Naive thymus-derived CD4-positive, alpha-beta T cell (primary cell): ENCODE results near the gene PI4K2A. TPM values are rescaled to one million over a fixed set of nuclear protein-coding genes. Genes with fewer than 3 reads are reported as not detected.
A peak's percentile ranks its signal among the peaks of the same experiment; 100 is the strongest.

Experiments used
- ATAC-seq: fragments of 150-1000 bp; cut with Tn5 transposase; 2 replicates; pipeline ENCODE4 v1.10.0; 2021; ENCODE audit warnings: mild to moderate bottlenecking, moderate library complexity
- CTCF ChIA-PET: fragments of 350-600 bp; sonication (Branson Sonifier 250); formaldehyde crosslinking; loops from one replicate; lab custom pipeline; 2021; ENCODE audit warnings: antibody characterized with exemption; lab: Charles Lee
- POLR2A ChIA-PET: fragments of 350-600 bp; sonication (Branson Sonifier 250); formaldehyde crosslinking; loops from one replicate; lab custom pipeline; 2021; ENCODE audit warnings: antibody characterized with exemption, inconsistent platforms; lab: Charles Lee
- DNase-seq, 9 donors: peaks; one replicate each; pipeline versions ENCODE4 v3.0.0 to v3.0.0-alpha.2; 2020 to 2022; ENCODE audit warnings: mixed read lengths in 1 of 9
- H3K27ac ChIP-seq: one replicate; pipeline ENCODE4 v1.7.0; 2013; ENCODE audit warnings: mild to moderate bottlenecking, low read depth, low read length, moderate library complexity
- H3K27me3 ChIP-seq, 2 donors: one replicate each; pipeline ENCODE4 v1.7.0; 2013; ENCODE audit warnings: low read length in 2 of 2, mild to moderate bottlenecking in 2 of 2, moderate library complexity in 2 of 2; ENCODE audit not compliant: control insufficient read depth in 2 of 2, insufficient read depth in 2 of 2
- H3K36me3 ChIP-seq, 3 experiments: 1 replicate in 2 of 3; 2 replicates in 1 of 3; pipeline ENCODE4 v1.7.0; 2013; ENCODE audit warnings: low read length in 3 of 3, mild to moderate bottlenecking in 3 of 3, moderate library complexity in 1 of 3; ENCODE audit not compliant: insufficient read depth in 3 of 3, control insufficient read depth in 2 of 3
- H3K4me1 ChIP-seq, 2 donors: one replicate each; pipeline ENCODE4 v1.7.0; 2013; ENCODE audit warnings: low read length in 2 of 2, mild to moderate bottlenecking in 2 of 2, moderate library complexity in 1 of 2; ENCODE audit not compliant: control insufficient read depth in 2 of 2, insufficient read depth in 2 of 2
- H3K4me3 ChIP-seq: 2 replicates; pipeline ENCODE4 v1.7.0; 2013; ENCODE audit warnings: mild to moderate bottlenecking, low read length
- H3K9me3 ChIP-seq, 3 experiments: 1 replicate in 2 of 3; 2 replicates in 1 of 3; pipeline ENCODE4 v1.7.0; 2013; ENCODE audit warnings: low read length in 3 of 3; ENCODE audit not compliant: control insufficient read depth in 2 of 3
- H3K27ac Mint-ChIP-seq, 9 donors: one replicate each; pipeline ENCODE4 v1.8.0; 2020 to 2022; ENCODE audit warnings: mixed read lengths in 9 of 9, mild to moderate bottlenecking in 8 of 9, moderate library complexity in 5 of 9, inconsistent platforms in 2 of 9
- H3K27me3 Mint-ChIP-seq, 5 donors: one replicate each; pipeline ENCODE4 v1.8.0; 2021 to 2022; ENCODE audit warnings: mixed read lengths in 5 of 5, mild to moderate bottlenecking in 1 of 5
- H3K36me3 Mint-ChIP-seq, 5 donors: one replicate each; pipeline ENCODE4 v1.8.0; 2020 to 2022; ENCODE audit warnings: mixed read lengths in 5 of 5, mild to moderate bottlenecking in 3 of 5, inconsistent platforms in 1 of 5
- H3K4me1 Mint-ChIP-seq, 7 donors: one replicate each; pipeline ENCODE4 v1.8.0; 2020 to 2022; ENCODE audit warnings: mixed read lengths in 7 of 7, mild to moderate bottlenecking in 3 of 7, inconsistent platforms in 1 of 7
- H3K4me3 Mint-ChIP-seq, 10 donors: one replicate each; pipeline ENCODE4 v1.8.0; 2020 to 2022; ENCODE audit warnings: mild to moderate bottlenecking in 10 of 10, mixed read lengths in 10 of 10, moderate library complexity in 6 of 10, inconsistent platforms in 2 of 10
- H3K9me3 Mint-ChIP-seq, 11 donors: one replicate each; pipeline ENCODE4 v1.8.0; 2020 to 2022; ENCODE audit warnings: mixed read lengths in 11 of 11, mild to moderate bottlenecking in 4 of 11, inconsistent platforms in 1 of 11, moderate library complexity in 1 of 11
- intact Hi-C, 2 donors: fragments of 100-400 bp; cut with micrococcal nuclease; formaldehyde crosslinking; loops; one replicate each; pipeline ENCODE4 v1.15.1; 2023
- polyA plus RNA-seq, 2 donors: library from polyadenylated mRNA; unstranded; fragments of 300-500 nt; fragmentation: Illumina TruSeq; gene quantifications; one replicate each; pipeline ENCODE4 v1.2.3, GENCODE V29; 2021
- total RNA-seq, 6 experiments: library from RNA in 5 of 6; stranded (reverse) in 5 of 6; gene quantifications; 1 replicate in 5 of 6; 2 replicates in 1 of 6; pipeline ENCODE4 v1.2.3 and lab custom pipeline; 2021 to 2026

PI4K2A gene
- total and polyA plus RNA-seq, 7 experiments from 2014 or later = 5.5 to 33.8 (median 10.1) TPM

DNA sequence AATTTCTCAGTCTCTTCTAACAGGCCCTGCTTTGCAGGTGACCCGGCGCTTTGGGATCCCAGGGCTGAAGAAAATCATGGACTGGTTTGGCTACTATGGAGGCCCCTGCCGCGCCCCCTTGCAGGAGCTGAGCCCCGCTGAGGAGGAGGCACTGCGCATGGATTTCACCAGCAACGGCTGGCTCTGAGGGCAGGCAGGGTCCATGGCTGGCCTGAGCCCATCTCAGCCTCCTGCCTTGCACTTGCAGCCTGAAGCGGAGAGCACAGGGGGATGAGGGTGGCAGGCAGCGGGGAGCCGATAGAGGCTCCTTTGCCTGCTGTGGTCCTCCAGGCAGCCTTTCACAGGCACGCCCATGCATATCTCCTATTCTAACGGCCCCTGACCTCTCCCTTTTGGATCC lies 29.0 kb upstream of the PI4K2A start:
- Histone ChIP-seq H3K4me1 (no peaks in the 10 kb centered on the region), H3K27me3 (no peaks in the 10 kb centered on the region), H3K4me3 (no peak overlapping the region), H3K36me3 (no peaks in the 10 kb centered on the region), H3K9me3 (no peaks in the 10 kb centered on the region), H3K27ac (no peak overlapping the region)
- peaks cover 0 to 3% (median 2%) of the 10 kb centered on the region in 5 donors for H3K27me3 Mint-ChIP-seq
- H3K9me3 Mint-ChIP-seq = no peaks in the 10 kb centered on the region
- H3K27ac Mint-ChIP-seq = no peak overlapping the region
- intact Hi-C loops = loop anchor here in 1 of 2 donors (5.0 kb wide), 1 partner anchor 39 kb away; the partner anchor contains the start of gene ANKRD2
- no peak overlapping the region for H3K4me3 Mint-ChIP-seq
- CTCF ChIA-PET = no interaction called here
- peaks cover 0 to 1% (median 0%) of the 10 kb centered on the region in 7 donors for H3K4me1 Mint-ChIP-seq
- ATAC-seq (no peak), DNase-seq (no peak)
- POLR2A ChIA-PET = no interaction called here
- peaks cover 0 to 4% (median 0%) of the 10 kb centered on the region in 5 donors for H3K36me3 Mint-ChIP-seq

- peaks cover 0 to 7% (median 0%) of the 10 kb centered on the region in 5 donors for H3K36me3 Mint-ChIP-seq
- CTCF ChIA-PET = no interaction called here
- DNase-seq = no peak
- Histone ChIP-seq H3K9me3 (no peaks in the 10 kb centered on the region), H3K27ac (no peak overlapping the region), H3K36me3 (no peaks in the 10 kb centered on the region), H3K4me3 (no peak overlapping the region), H3K27me3 (no peaks in the 10 kb centered on the region), H3K4me1 (no peaks in the 10 kb centered on the region)
- peak; percentile 47 for ATAC-seq
- no peak overlapping the region for H3K27ac Mint-ChIP-seq
- H3K9me3 Mint-ChIP-seq = no peaks in the 10 kb centered on the region
- POLR2A ChIA-PET = no interaction called here
- intact Hi-C loops = loop anchor here in 1 of 2 donors (5.0 kb wide), 1 partner anchor 40 kb away; the partner anchor contains the start of gene ANKRD2
- no peaks in the 10 kb centered on the region for H3K27me3 Mint-ChIP-seq
- no peak overlapping the region for H3K4me3 Mint-ChIP-seq
- H3K4me1 Mint-ChIP-seq = peaks cover 0 to 1% (median 0%) of the 10 kb centered on the region in 7 donors
Measured at GRCh38 chr10:97612386-97612785, 28.1 kb upstream of the PI4K2A start.

GRCh38 chr10:97618285-97618684 lies 22.2 kb upstream of the PI4K2A start:
- H3K27ac Mint-ChIP-seq = no peak overlapping the region
- H3K27ac ChIP-seq = no peak overlapping the region
- H3K36me3 Mint-ChIP-seq = peaks cover 0 to 7% (median 0%) of the 10 kb centered on the region in 5 donors
- no peaks in the 10 kb centered on the region for H3K9me3 Mint-ChIP-seq
- no peaks in the 10 kb centered on the region for H3K4me1 ChIP-seq
- ChIA-PET CTCF (no interaction called here), POLR2A (no interaction called here)
- ATAC-seq = no peak
- no peak overlapping the region for H3K4me3 ChIP-seq
- H3K36me3 ChIP-seq = no peaks in the 10 kb centered on the region
- H3K4me3 Mint-ChIP-seq = no peak overlapping the region
- no peak for DNase-seq
- no peaks in the 10 kb centered on the region for H3K4me1 Mint-ChIP-seq
- H3K27me3 ChIP-seq = no peaks in the 10 kb centered on the region
- intact Hi-C loops = no loop called here
- no peaks in the 10 kb centered on the region for H3K27me3 Mint-ChIP-seq
- no peaks in the 10 kb centered on the region for H3K9me3 ChIP-seq

- ChIA-PET CTCF (no interaction called here), POLR2A (no interaction called here)
- no peak overlapping the region for H3K27ac Mint-ChIP-seq
- no peaks in the 10 kb centered on the region for H3K4me1 Mint-ChIP-seq
- Histone ChIP-seq H3K36me3 (no peaks in the 10 kb centered on the region), H3K9me3 (no peaks in the 10 kb centered on the region), H3K4me3 (no peak overlapping the region), H3K4me1 (no peaks in the 10 kb centered on the region), H3K27me3 (no peaks in the 10 kb centered on the region), H3K27ac (no peak overlapping the region)
- intact Hi-C loops = no loop called here
- no peak overlapping the region for H3K4me3 Mint-ChIP-seq
- DNase-seq (no peak), ATAC-seq (no peak)
- H3K9me3 Mint-ChIP-seq = no peaks in the 10 kb centered on the region
- H3K27me3 Mint-ChIP-seq = no peaks in the 10 kb centered on the region
- peaks cover 0 to 7% (median 0%) of the 10 kb centered on the region in 5 donors for H3K36me3 Mint-ChIP-seq
Measured at GRCh38 chr10:97618733-97619132, 21.7 kb upstream of the PI4K2A start.

GRCh38 chr10:97623277-97623676 lies 17.2 kb upstream of the PI4K2A start:
- Histone ChIP-seq H3K4me3 (no peak overlapping the region), H3K4me1 (no peaks in the 10 kb centered on the region), H3K9me3 (no peaks in the 10 kb centered on the region), H3K36me3 (no peaks in the 10 kb centered on the region), H3K27me3 (no peaks in the 10 kb centered on the region), H3K27ac (no peak overlapping the region)
- ChIA-PET CTCF (no interaction called here), POLR2A (interaction anchor here (1.3 kb wide), 1 partner anchor 148 kb away, joined by 3 read pairs; no protein-coding TSS in a partner anchor)
- intact Hi-C loops = no loop called here
- no peak overlapping the region for H3K4me3 Mint-ChIP-seq
- no peaks in the 10 kb centered on the region for H3K36me3 Mint-ChIP-seq
- H3K27ac Mint-ChIP-seq = no peak overlapping the region
- no peak for DNase-seq
- H3K27me3 Mint-ChIP-seq = no peaks in the 10 kb centered on the region
- H3K9me3 Mint-ChIP-seq = no peaks in the 10 kb centered on the region
- no peaks in the 10 kb centered on the region for H3K4me1 Mint-ChIP-seq
- no peak for ATAC-seq

DNA sequence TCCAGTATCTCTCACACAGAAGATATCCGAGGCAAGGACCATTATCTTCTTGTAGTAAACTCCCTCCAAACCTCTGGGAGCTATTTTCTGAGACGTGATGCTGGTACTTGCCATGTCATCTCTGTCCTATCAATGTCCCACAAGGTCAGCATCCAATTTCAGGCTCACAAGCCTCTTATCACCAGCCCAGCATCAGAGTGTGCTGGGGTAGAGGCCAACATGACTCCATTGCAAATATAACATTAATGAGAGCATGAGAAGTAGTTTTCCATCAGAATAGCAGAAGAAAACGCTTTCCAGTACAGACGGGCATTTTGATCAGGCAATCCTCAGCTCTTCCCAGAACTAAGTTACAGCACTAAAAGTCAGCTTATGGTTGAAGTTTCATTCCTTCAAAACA lies 12.7 kb upstream of the PI4K2A start:
- DNase-seq (no peak), ATAC-seq (no peak)
- H3K27me3 Mint-ChIP-seq = no peaks in the 10 kb centered on the region
- no peaks in the 10 kb centered on the region for H3K9me3 Mint-ChIP-seq
- H3K36me3 Mint-ChIP-seq = no peaks in the 10 kb centered on the region
- Histone ChIP-seq H3K4me3 (no peak overlapping the region), H3K4me1 (peaks cover 0 to 3% of the 10 kb centered on the region in 2 donors), H3K27ac (no peak overlapping the region), H3K9me3 (no peaks in the 10 kb centered on the region), H3K27me3 (no peaks in the 10 kb centered on the region), H3K36me3 (no peaks in the 10 kb centered on the region)
- no peak overlapping the region for H3K27ac Mint-ChIP-seq
- H3K4me3 Mint-ChIP-seq = no peak overlapping the region
- POLR2A ChIA-PET = no interaction called here
- intact Hi-C loops = no loop called here
- CTCF ChIA-PET = no interaction called here
- peaks cover 0 to 5% (median 4%) of the 10 kb centered on the region in 7 donors for H3K4me1 Mint-ChIP-seq

DNA sequence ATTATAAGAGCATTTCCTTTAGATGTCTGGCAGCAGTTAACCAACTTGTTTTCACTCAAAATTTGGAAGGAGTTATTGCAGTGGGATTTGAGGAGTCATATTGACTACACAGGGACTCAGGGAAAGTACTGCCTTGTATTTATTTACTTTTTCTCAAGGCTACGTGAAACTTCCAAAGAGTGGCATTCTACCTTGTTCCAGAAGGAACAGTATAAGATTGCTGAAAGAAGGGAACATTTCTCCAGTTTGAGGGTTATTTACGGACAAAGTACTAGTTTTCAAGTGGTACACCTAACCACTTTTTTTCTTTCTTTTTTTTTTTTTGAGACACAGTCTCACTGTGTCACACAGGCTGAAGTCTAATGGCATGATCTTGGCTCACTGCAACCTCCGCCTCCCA lies 12.2 kb upstream of the PI4K2A start:
- ChIA-PET CTCF (no interaction called here), POLR2A (no interaction called here)
- no peaks in the 10 kb centered on the region for H3K9me3 ChIP-seq
- Mint-ChIP-seq H3K4me1 (peaks cover 1 to 10% (median 8%) of the 10 kb centered on the region in 7 donors), H3K4me3 (no peak overlapping the region), H3K36me3 (no peaks in the 10 kb centered on the region), H3K9me3 (peaks cover 0 to under 1% (median 0%) of the 10 kb centered on the region in 11 donors), H3K27ac (no peak overlapping the region), H3K27me3 (no peaks in the 10 kb centered on the region)
- H3K27me3 ChIP-seq = no peaks in the 10 kb centered on the region
- H3K4me3 ChIP-seq = no peak overlapping the region
- H3K4me1 ChIP-seq = peaks cover 0 to 4% of the 10 kb centered on the region in 2 donors
- H3K36me3 ChIP-seq = no peaks in the 10 kb centered on the region
- ATAC-seq = no peak
- no peak for DNase-seq
- intact Hi-C loops = no loop called here
- no peak overlapping the region for H3K27ac ChIP-seq
